Measurements from ENCODE around the gene LPXN.

LPXN gene

GRCh38 chr11:58503361-58503856, 72.2 kb downstream of the LPXN start:
- DNase-seq = peak; percentile 20

DNA sequence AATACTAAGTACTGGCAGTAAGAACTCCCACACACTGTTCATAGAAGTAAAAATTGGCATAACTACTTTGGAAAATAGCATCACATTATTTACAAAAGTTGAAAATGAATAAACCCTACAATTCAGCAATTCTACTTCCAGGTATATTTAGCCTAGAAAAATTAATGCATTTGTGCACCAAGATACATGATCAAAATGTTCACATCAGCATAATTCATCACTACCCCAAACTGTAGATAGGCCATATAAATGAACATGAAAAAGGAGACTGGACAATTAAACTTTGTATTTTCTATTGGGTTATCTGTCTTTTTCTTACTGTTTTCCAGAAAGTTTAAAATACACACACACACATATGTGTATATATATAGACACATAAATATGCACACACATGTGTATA, 73.7 kb downstream of the LPXN start:
- H2AFZ ChIP-seq (ENCODE audit: low read length) = no peak overlapping the region
- no peaks in the 10 kb centered on the region for H4K20me1 ChIP-seq (ENCODE audit: insufficient read depth, low read length)
- H3K9ac ChIP-seq (ENCODE audit: low read length) = no peak overlapping the region
- H3K4me1 ChIP-seq (ENCODE audit: low read length) = peaks cover 3% of the 10 kb centered on the region
- no peak overlapping the region for H3K27ac ChIP-seq (ENCODE audit: low read length)
- H3K4me3 ChIP-seq (ENCODE audit: low read length) = no peak overlapping the region
- H3K9me3 ChIP-seq (replicated peaks; ENCODE audit: insufficient read depth, low read length) = no peaks in the 10 kb centered on the region
- H3K9me2 ChIP-seq (replicated peaks; ENCODE audit: insufficient read depth, low read length) = no peaks in the 10 kb centered on the region
- no peak for DNase-seq
- H3K79me2 ChIP-seq (ENCODE audit: low read length) = no peaks in the 10 kb centered on the region
- H3K27me3 ChIP-seq (replicated peaks; ENCODE audit: insufficient read depth, low read length) = no peaks in the 10 kb centered on the region
- TF ChIP-seq EZH2 (optimal IDR thresholded peaks at IDR 0.05; ENCODE audit: low read depth, low read length) (no peak), EZH2phosphoT487 (IDR thresholded peaks at IDR 0.05; ENCODE audit: low read length) (no peak), CTCF (IDR thresholded peaks at IDR 0.05; ENCODE audit: low read length) (no peak)
- H3K4me2 ChIP-seq (ENCODE audit: low read depth, low read length) = no peak overlapping the region
- no peaks in the 10 kb centered on the region for H3F3A ChIP-seq (ENCODE audit: insufficient read depth, low read length)
- H3K36me3 ChIP-seq (replicated peaks; ENCODE audit: insufficient read depth, low read length) = no peaks in the 10 kb centered on the region; the same call in 1 of the 2 replicates

More at GRCh38 chr11:58503361-58503856, 72.2 kb downstream of the LPXN start:
- H2AFZ ChIP-seq (ENCODE audit: low read length) = no peak overlapping the region
- H3K79me2 ChIP-seq (ENCODE audit: low read length) = no peaks in the 10 kb centered on the region
- H3F3A ChIP-seq (ENCODE audit: insufficient read depth, low read length) = no peaks in the 10 kb centered on the region
- no peaks in the 10 kb centered on the region for H3K27me3 ChIP-seq (replicated peaks; ENCODE audit: insufficient read depth, low read length)
- H3K36me3 ChIP-seq (replicated peaks; ENCODE audit: insufficient read depth, low read length) = no peaks in the 10 kb centered on the region; the same call in 1 of the 2 replicates
- H3K4me1 ChIP-seq (ENCODE audit: low read length) = peaks cover 3% of the 10 kb centered on the region; the same call in 1 of the 2 replicates
- no peak overlapping the region for H3K4me3 ChIP-seq (ENCODE audit: low read length)
- no peak for TF ChIP-seq EZH2phosphoT487 (IDR thresholded peaks at IDR 0.05; ENCODE audit: low read length)
- TF ChIP-seq EZH2 (optimal IDR thresholded peaks at IDR 0.05; ENCODE audit: low read depth, low read length) = no peak
- no peak for TF ChIP-seq CTCF (IDR thresholded peaks at IDR 0.05; ENCODE audit: low read length)
- H4K20me1 ChIP-seq (ENCODE audit: insufficient read depth, low read length) = no peaks in the 10 kb centered on the region
- no peak overlapping the region for H3K9ac ChIP-seq (ENCODE audit: low read length)
- H3K9me2 ChIP-seq (replicated peaks; ENCODE audit: insufficient read depth, low read length) = no peaks in the 10 kb centered on the region
- H3K9me3 ChIP-seq (replicated peaks; ENCODE audit: insufficient read depth, low read length) = no peaks in the 10 kb centered on the region
- H3K4me2 ChIP-seq (ENCODE audit: low read depth, low read length) = no peak overlapping the region
- H3K27ac ChIP-seq (ENCODE audit: low read length) = no peak overlapping the region

- Histone ChIP-seq H2AFZ (ENCODE audit: low read length) (no peak overlapping the region), H3K79me2 (ENCODE audit: low read length) (no peaks in the 10 kb centered on the region), H4K20me1 (ENCODE audit: insufficient read depth, low read length) (no peaks in the 10 kb centered on the region), H3K27ac (ENCODE audit: low read length) (no peak overlapping the region), H3K9ac (ENCODE audit: low read length) (no peak overlapping the region), H3K4me1 (ENCODE audit: low read length) (peaks cover 18% of the 10 kb centered on the region), H3F3A (ENCODE audit: insufficient read depth, low read length) (no peaks in the 10 kb centered on the region), H3K36me3 (replicated peaks; ENCODE audit: insufficient read depth, low read length) (no peaks in the 10 kb centered on the region), H3K4me2 (ENCODE audit: low read depth, low read length) (no peak overlapping the region), H3K27me3 (replicated peaks; ENCODE audit: insufficient read depth, low read length) (no peaks in the 10 kb centered on the region), H3K9me3 (replicated peaks; ENCODE audit: insufficient read depth, low read length) (no peaks in the 10 kb centered on the region), H3K4me3 (ENCODE audit: low read length) (no peak overlapping the region), H3K9me2 (replicated peaks; ENCODE audit: insufficient read depth, low read length) (no peaks in the 10 kb centered on the region)
- no peak for TF ChIP-seq CTCF (IDR thresholded peaks at IDR 0.05; ENCODE audit: low read length)
- no peak for TF ChIP-seq EZH2phosphoT487 (IDR thresholded peaks at IDR 0.05; ENCODE audit: low read length)
- no peak for TF ChIP-seq EZH2 (optimal IDR thresholded peaks at IDR 0.05; ENCODE audit: low read depth, low read length)
- DNase-seq = no peak
These were observed 77.2 kb downstream of the LPXN start for GRCh38 chr11:58498464-58498863.

Measured in MM.1S (cell line).